Skin of body (tissue), 2 donors: ENCODE measurements around the gene CAMK2D. TPM values are rescaled to one million over a fixed set of nuclear protein-coding genes. Genes with fewer than 3 reads are reported as not detected.

Source experiments
- DNase-seq: peaks from one replicate; lab custom pipeline; 2025; lab: John Stamatoyannopoulos, UW
- total RNA-seq: library from RNA; depleted of rRNA; stranded (reverse); fragments of >200 nt; gene quantifications from one replicate; pipeline ENCODE4 v1.2.3, GENCODE V29; 2014

The CAMK2D gene
- total RNA-seq, 1 donor from 2014 or later: 92.6 TPM

- no peak for DNase-seq
Measured at GRCh38 chr4:113566015-113566795, 195.3 kb downstream of the CAMK2D start.

- DNase-seq: no peak
Measured at GRCh38 chr4:113565702-113566012, 195.9 kb downstream of the CAMK2D start.

GRCh38 chr4:113564493-113564892 lies 197.0 kb downstream of the CAMK2D start:
- DNase-seq: no peak

DNA sequence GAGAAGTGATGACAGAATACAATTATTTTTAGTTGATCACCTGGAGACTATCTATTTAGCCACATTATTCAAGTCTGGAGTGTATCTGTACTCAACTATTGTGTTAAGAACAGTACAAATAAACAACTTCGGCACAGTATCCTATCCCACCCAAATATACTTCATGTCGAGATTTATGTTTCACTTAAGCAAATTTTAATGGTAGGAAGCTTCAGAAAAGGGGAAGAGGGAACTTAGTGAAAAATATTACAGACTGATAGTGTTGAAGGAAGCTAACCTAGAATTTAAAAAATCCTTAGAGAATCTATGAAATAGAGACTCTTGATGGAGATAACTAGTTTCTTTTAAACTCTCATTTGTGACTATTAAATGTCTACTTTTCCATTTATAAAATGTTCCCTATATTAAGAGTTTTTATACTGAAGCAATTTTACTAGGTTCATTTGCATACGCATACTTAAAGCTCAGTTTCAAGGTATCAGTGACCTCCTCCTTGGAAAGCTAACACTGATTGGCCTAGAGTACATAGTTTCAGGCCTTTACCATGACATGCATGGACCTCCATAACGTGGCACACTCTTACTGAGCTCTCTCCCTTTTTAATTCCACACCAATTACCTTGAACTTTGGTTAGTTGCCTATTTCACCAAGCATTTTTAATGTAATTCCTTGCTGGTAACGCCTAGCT lies 197.7 kb downstream of the CAMK2D start:
- DNase-seq: no peak

- no peak for DNase-seq
Measured at GRCh38 chr4:113561758-113562157, 199.8 kb downstream of the CAMK2D start.

- DNase-seq: no peak
Measured at GRCh38 chr4:113561092-113561491, 200.4 kb downstream of the CAMK2D start.

- no peak for DNase-seq
Measured at GRCh38 chr4:113560579-113560978, 201.0 kb downstream of the CAMK2D start.

GRCh38 chr4:113559947-113560346 lies 201.6 kb downstream of the CAMK2D start:
- DNase-seq: no peak

- DNase-seq: no peak
Measured at GRCh38 chr4:113556382-113557134, 205.0 kb downstream of the CAMK2D start.

- DNase-seq: no peak
Measured at GRCh38 chr4:113555868-113556267, 205.7 kb downstream of the CAMK2D start.

DNA sequence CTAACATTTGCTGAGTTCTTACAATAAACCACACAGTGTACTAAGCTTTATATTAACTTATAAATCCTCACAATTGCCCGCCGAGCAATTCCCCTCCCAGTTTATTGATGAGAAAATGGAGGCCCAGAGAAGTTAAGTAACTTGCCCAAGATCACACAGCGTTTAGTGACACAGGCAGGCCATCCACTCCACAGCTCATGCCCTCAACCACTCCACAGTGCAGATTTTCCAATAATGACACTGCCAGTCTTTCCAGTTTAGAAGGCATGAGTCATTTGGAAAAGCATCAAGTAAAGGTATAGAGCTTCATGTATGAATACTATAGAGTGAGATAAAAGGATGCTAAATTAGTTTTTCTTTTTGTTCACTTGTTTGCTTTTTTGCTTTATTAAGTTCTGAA lies 208.5 kb downstream of the CAMK2D start:
- no peak for DNase-seq

GRCh38 chr4:113550510-113550909 lies 211.0 kb downstream of the CAMK2D start:
- no peak for DNase-seq

GRCh38 chr4:113548303-113548702 lies 213.2 kb downstream of the CAMK2D start:
- no peak for DNase-seq

DNA sequence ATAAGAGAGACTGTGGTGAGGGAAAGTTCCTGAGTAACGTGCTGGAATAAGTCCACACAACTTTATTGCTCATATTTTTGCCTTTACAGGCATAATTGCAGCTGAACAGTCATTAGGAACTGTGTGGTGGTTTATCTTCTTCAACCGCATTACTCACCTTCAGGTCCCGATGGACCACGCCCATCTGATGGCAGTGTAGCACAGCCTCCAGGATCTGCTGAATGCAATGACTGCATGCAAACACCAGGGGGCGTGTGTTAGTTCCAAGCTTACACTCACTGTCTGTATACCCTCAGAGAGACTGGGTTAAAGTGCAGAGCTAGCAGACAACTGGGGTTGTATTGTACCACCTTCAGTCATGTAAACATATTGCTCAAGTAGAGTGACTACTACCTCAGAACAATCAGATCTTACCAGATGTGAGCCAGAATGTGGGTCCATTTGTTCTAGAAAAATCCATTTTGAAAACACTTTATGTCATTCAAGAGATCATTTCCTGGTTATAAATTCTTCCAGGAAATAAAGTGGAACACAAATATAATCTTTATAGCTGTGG lies 214.0 kb downstream of the CAMK2D start:
- peak; percentile 86 for DNase-seq

- no peak for DNase-seq
Measured at GRCh38 chr4:113541933-113542332, 219.6 kb downstream of the CAMK2D start.

- DNase-seq: peak; percentile 14
Measured at GRCh38 chr4:113540859-113541258, 220.7 kb downstream of the CAMK2D start.

GRCh38 chr4:113539408-113539807 lies 222.1 kb downstream of the CAMK2D start:
- no peak for DNase-seq

DNA sequence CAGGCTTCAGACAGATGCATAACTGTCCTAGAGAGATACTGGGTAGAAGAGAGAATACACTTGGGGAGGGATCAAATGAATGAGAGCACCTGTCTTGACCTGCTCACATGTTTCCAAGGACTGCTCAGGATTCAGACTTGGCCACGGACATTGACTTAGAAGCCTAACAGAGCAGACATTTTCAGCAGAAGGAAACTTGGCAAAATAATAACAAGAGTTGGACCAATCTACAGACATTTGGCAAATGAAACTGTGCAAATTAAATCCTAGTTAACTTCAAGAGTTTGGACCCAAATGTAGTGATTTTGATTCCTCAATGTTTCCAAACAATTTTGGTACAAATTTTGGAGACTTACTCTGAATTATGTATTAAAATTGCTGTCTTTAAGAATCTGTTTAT lies 223.9 kb downstream of the CAMK2D start:
- peak; percentile 55 for DNase-seq

DNA sequence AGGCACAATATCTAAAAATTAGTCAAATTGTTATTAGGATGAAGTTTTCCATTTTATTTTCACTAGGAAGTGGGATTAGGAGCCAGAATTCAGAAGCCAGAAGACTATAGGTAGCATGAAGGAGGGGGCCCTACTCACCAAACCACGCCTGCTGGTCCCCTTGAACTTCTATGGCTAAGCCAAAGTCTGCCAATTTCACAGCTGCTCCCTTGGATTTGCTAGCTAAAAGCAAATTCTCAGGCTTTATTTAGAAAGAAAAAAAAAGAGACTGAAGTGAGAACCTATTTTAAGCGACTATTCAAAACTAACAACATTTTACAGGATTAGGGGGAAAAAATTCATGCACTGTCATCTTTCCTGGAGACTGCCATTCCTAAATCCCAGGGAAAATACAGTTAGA lies 224.3 kb downstream of the CAMK2D start:
- no peak for DNase-seq

- DNase-seq: peak; percentile 70
Measured at GRCh38 chr4:113534711-113535110, 226.8 kb downstream of the CAMK2D start.

GRCh38 chr4:113531572-113531971 lies 230.0 kb downstream of the CAMK2D start:
- DNase-seq: no peak

GRCh38 chr4:113528395-113528794 lies 233.1 kb downstream of the CAMK2D start:
- no peak for DNase-seq
